Thoracic aorta (tissue), 2 donors: Measurements from ENCODE around the gene PIAS4. TPM values are rescaled to one million over a fixed set of nuclear protein-coding genes. Genes with fewer than 3 reads are reported as not detected.

Source experiments
- ATAC-seq: fragments of 150-250 bp; one replicate; pipeline ENCODE4 v1.8.0; 2017; ENCODE audit warnings: low read depth; ENCODE audit not compliant: insufficient number of reproducible peaks, low FRiP score
- DNase-seq: peaks from one replicate; pipeline ENCODE4 v3.0.0-alpha.2; 2020; ENCODE audit warnings: low spot score
- H3K27ac ChIP-seq, 2 donors: fragments of 200-600 bp; sonication (generic); 1 replicate in 1 of 2; 2 replicates in 1 of 2; pipeline ENCODE4 v1.5.1; 2016; ENCODE audit warnings: mild to moderate bottlenecking in 2 of 2, moderate library complexity in 2 of 2
- H3K27me3 ChIP-seq: fragments of 200-600 bp; sonication (generic); replicated peaks from 2 replicates; pipeline ENCODE4 v1.6.0; 2016; ENCODE audit warnings: mild to moderate bottlenecking; ENCODE audit not compliant: insufficient read depth
- H3K36me3 ChIP-seq: fragments of 200-600 bp; sonication (generic); one replicate; pipeline ENCODE4 v1.5.1; 2016
- H3K4me1 ChIP-seq, 2 donors: fragments of 200-600 bp; sonication (generic); 1 replicate in 1 of 2; 2 replicates in 1 of 2; pipeline versions ENCODE4 v1.5.1 to v1.6.0; 2016; ENCODE audit warnings: low read depth in 2 of 2, mild to moderate bottlenecking in 1 of 2; ENCODE audit not compliant: control insufficient read depth in 1 of 2
- H3K4me3 ChIP-seq: fragments of 200-600 bp; sonication (generic); 2 replicates; pipeline ENCODE4 v1.5.1; 2016; ENCODE audit warnings: mild to moderate bottlenecking
- H3K9me3 ChIP-seq: fragments of 200-600 bp; sonication (generic); 2 replicates; pipeline ENCODE4 v1.5.1; 2016
- total RNA-seq, 2 donors: library from RNA; depleted of rRNA; stranded (reverse); fragments of >200 nt; gene quantifications; one replicate each; pipeline versions ENCODE4 v1.1.0 to v1.2.3, GENCODE V29; 2016
- TF ChIP-seq, protein P1 (sequence below): fragments of 200-600 bp; sonication (generic); IDR thresholded peaks from one replicate; pipeline ENCODE4 v1.5.1; 2019; ENCODE audit warnings: antibody characterized with exemption

The PIAS4 gene
- total RNA-seq, 2 donors from 2014 or later: 10.2 to 32.2 TPM

DNA sequence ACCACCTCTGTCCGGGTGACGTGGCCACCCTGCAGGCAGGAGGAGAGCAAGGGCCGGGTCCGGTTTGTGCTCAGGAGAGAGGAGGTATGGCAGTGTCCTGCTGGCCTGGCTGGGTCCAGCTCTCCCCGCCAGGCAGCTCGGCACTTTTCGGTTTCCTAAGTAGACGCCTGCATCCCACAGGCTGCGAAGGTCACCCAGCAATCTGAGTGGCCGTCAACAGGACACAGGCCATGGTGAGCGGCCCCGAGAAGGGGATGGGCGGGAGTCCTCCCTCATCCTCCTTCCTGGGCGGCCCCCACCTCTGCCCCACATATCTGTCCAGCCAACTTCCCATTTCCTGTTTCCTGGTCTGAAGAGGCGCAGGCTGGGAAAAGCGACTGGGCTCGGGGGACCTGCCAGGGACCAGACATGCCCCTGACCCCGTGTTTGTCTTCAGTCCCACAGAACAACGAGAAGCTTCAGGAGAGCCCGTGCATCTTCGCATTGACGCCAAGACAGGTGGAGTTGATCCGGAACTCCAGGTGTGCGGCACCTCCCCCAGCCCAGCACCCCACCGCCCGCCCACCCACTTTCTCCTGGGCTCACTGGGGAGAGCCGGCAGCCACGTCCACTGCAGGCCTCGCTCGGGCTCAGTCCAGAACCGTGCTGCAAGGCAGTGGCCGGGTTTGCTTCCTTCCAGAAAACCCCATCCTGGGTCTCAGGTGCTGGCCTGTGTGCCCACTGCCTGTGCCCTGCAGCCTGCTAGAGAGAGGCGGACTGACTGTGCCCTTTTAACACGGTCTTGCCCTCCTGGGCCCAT, 16.3 kb downstream of the PIAS4 start:
- no peak for ATAC-seq
- TF ChIP-seq, protein P1, sequence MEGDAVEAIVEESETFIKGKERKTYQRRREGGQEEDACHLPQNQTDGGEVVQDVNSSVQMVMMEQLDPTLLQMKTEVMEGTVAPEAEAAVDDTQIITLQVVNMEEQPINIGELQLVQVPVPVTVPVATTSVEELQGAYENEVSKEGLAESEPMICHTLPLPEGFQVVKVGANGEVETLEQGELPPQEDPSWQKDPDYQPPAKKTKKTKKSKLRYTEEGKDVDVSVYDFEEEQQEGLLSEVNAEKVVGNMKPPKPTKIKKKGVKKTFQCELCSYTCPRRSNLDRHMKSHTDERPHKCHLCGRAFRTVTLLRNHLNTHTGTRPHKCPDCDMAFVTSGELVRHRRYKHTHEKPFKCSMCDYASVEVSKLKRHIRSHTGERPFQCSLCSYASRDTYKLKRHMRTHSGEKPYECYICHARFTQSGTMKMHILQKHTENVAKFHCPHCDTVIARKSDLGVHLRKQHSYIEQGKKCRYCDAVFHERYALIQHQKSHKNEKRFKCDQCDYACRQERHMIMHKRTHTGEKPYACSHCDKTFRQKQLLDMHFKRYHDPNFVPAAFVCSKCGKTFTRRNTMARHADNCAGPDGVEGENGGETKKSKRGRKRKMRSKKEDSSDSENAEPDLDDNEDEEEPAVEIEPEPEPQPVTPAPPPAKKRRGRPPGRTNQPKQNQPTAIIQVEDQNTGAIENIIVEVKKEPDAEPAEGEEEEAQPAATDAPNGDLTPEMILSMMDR: no peak
- DNase-seq: no peak
- Histone ChIP-seq H3K4me1 (peaks cover 0 to 14% of the 10 kb centered on the region in 2 donors), H3K27ac (no peak overlapping the region), H3K36me3 (peaks cover 15% of the 10 kb centered on the region), H3K27me3 (no peaks in the 10 kb centered on the region), H3K4me3 (no peak overlapping the region), H3K9me3 (no peaks in the 10 kb centered on the region)

DNA sequence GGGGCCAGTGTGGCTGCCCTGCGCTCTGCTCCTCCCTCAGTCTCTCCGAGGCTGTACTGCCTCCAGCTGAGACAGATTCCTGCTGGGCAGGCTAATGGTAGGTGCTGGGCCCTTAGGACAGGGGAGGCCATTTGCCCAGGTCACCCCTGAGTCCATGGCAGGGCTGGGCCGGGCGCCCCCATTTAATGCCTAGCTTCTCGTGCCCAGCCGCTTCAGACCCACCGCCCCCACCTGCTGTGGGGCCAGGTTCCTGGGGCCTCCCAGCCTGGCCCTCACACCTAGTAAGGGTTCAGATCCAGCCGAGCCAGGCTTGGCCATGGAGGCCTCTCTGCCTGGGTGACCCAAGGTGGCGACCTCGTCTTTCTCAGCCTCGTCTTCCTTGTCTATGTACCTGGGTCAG, 17.8 kb downstream of the PIAS4 start:
- Histone ChIP-seq H3K36me3 (peaks cover 28% of the 10 kb centered on the region), H3K9me3 (no peaks in the 10 kb centered on the region), H3K4me3 (no peak overlapping the region), H3K27ac (no peak overlapping the region), H3K4me1 (peaks cover 0 to 2% of the 10 kb centered on the region in 2 donors), H3K27me3 (no peaks in the 10 kb centered on the region)
- no peak for ATAC-seq
- TF ChIP-seq, protein P1: no peak
- DNase-seq: no peak

DNA sequence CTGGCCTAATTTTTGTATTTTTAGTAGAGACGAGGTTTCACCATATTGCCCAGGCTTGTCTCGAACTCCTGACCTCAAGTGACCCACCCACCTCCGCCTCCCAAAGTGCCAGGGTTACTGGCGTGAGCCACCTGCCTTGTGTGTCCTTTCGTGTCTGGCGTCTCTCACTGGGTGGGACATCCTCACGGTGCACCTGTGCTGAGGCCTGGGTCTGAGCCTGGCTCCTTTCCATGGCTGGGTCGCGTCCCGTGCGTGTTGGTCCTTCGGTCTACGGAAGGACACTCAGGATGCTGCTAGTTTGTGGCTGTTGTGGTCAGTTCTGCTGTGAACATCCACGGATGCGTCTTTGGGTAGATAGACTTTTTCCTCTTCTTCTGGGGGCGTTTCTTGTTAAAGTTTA, 19.6 kb downstream of the PIAS4 start:
- no peaks in the 10 kb centered on the region for H3K9me3 ChIP-seq
- no peak overlapping the region for H3K27ac ChIP-seq
- H3K4me3 ChIP-seq: no peak overlapping the region
- peaks cover 38% of the 10 kb centered on the region for H3K36me3 ChIP-seq
- no peaks in the 10 kb centered on the region for H3K27me3 ChIP-seq
- TF ChIP-seq, protein P1: no peak
- H3K4me1 ChIP-seq: no peaks in the 10 kb centered on the region
- ATAC-seq (no peak), DNase-seq (no peak)

DNA sequence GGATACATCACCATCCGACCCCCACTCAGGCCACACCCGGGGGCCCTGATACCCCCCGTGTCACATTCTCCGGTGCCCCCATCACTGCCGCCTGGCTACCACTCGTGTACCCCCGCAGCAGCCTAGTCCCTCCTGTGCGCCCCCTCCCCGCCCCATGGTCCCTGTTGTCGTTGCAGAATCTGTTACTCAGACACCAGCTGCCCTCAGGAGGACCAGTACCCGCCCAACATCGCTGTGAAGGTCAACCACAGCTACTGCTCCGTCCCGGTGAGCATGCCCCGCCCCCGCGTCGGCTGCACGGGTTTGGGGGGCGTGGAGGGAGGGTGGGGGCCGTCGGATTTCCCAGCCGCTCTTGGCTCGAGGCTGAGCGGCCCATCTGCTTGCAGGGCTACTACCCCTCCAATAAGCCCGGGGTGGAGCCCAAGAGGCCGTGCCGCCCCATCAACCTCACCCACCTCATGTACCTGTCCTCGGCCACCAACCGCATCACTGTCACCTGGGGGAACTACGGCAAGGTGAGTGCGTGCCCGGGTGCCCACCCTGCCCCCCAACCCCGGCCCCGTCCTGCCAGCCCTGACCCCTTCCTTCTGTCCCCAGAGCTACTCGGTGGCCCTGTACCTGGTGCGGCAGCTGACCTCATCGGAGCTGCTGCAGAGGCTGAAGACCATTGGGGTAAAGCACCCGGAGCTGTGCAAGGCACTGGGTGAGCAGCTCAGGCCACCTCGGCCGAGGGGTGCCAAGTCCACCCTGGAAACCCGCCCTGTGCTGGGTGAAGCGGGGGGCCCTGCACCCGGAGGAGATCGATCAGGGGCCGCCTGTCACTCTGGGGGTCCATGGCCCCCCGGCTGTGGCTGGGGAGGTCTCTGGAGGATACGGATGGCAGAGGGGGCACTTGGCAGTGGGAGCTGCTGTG, 21.1 kb downstream of the PIAS4 start:
- ATAC-seq (no peak), DNase-seq (no peak)
- TF ChIP-seq, protein P1: no peak
- Histone ChIP-seq H3K27me3 (no peaks in the 10 kb centered on the region), H3K36me3 (peaks cover 42% of the 10 kb centered on the region), H3K4me3 (no peak overlapping the region), H3K9me3 (no peaks in the 10 kb centered on the region), H3K27ac (no peak overlapping the region), H3K4me1 (no peaks in the 10 kb centered on the region)

DNA sequence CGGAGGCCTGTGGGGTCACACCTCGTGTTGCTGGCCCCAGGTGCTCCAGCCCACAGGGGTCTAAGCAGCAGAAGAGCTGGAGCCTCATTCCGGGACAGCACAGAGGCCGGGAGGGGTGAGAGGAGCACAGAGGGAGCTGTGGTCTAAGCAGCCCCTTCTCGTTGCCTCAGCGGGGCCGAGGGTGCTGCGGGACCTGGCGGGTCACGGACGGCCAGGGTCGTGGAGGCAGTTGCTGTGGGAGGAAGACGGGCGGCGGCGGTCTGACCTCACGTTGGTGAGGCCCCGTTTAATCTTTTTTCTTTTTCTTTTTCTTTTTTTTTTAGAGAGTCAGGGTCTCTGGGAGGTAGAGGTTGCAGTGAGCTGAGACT, 21.7 kb downstream of the PIAS4 start:
- Histone ChIP-seq H3K4me1 (no peaks in the 10 kb centered on the region), H3K9me3 (no peaks in the 10 kb centered on the region), H3K27me3 (no peaks in the 10 kb centered on the region), H3K36me3 (peaks cover 46% of the 10 kb centered on the region), H3K27ac (no peak overlapping the region), H3K4me3 (no peak overlapping the region)
- DNase-seq (no peak), ATAC-seq (no peak)
- TF ChIP-seq, protein P1: no peak
